K562 (cell line): ENCODE results near the gene ASPHD2. TPM values are rescaled to one million over a fixed set of nuclear protein-coding genes. Genes with fewer than 3 reads are reported as not detected.

Experiments used
- ARNT ChIP-seq, 2 experiments: fragments of 450-650 bp; IDR thresholded peaks; 2 replicates each; pipeline ENCODE4 v1.6.1; 2016; ENCODE audit warnings: mild to moderate bottlenecking in 1 of 2
- COPS2 ChIP-seq: fragments of 450-650 bp; conservative IDR thresholded peaks from 2 replicates; pipeline ENCODE4 v1.6.1; 2016; ENCODE audit warnings: mild to moderate bottlenecking, moderate library complexity
- FOXM1 ChIP-seq, 2 experiments: fragments of 450-650 bp in 1 of 2; sonication (generic) in 1 of 2; formaldehyde crosslinking in 1 of 2; IDR thresholded peaks; 2 replicates each; pipeline versions ENCODE4 v1.6.1 to v1.9.0; 2017 to 2022; ENCODE audit warnings: low read depth in 2 of 2, mild to moderate bottlenecking in 2 of 2, missing genetic modification reagents in 1 of 2, moderate library complexity in 1 of 2
- GATAD2B ChIP-seq: fragments of 450-650 bp; IDR thresholded peaks from 2 replicates; pipeline ENCODE4 v1.6.1; 2017; ENCODE audit warnings: mild to moderate bottlenecking, borderline replicate concordance
- KDM4B ChIP-seq, 2 experiments: fragments of 450-650 bp in 1 of 2; sonication (generic) in 1 of 2; IDR thresholded peaks; 2 replicates each; pipeline ENCODE4 v1.6.1; 2016 to 2017; ENCODE audit warnings: borderline replicate concordance in 2 of 2, antibody characterized with exemption in 1 of 2, low read depth in 1 of 2, mild to moderate bottlenecking in 1 of 2
- MAFF ChIP-seq: IDR thresholded peaks from 2 replicates; pipeline ENCODE4 v1.6.1; 2012; ENCODE audit warnings: low read length, improper control_type of control experiment
- MAFG ChIP-seq: fragments of 450-650 bp; conservative IDR thresholded peaks from 2 replicates; pipeline ENCODE4 v1.6.1; 2016; ENCODE audit warnings: missing genetic modification characterization, missing compliant biosample characterization
- MCM7 ChIP-seq, 2 experiments: fragments of 450-650 bp; IDR thresholded peaks; 2 replicates each; pipeline ENCODE4 v1.6.1; 2016 to 2018
- PRMT5 ChIP-seq: sonication (generic); formaldehyde crosslinking; IDR thresholded peaks from 2 replicates; pipeline ENCODE4 v1.5.0; 2020; ENCODE audit warnings: missing genetic modification reagents
- RFX5 ChIP-seq: IDR thresholded peaks from 2 replicates; pipeline ENCODE4 v1.6.1; 2011; ENCODE audit warnings: low read depth, mild to moderate bottlenecking, improper control_type of control experiment, low read length
- SRF ChIP-seq, 2 experiments: fragments of 250-450, 450-650 bp in 1 of 2; sonication (Bioruptor Pico) in 1 of 2; sonication (generic) in 1 of 2; formaldehyde crosslinking; IDR thresholded peaks; 2 replicates each; pipeline versions ENCODE4 v1.5.0 to v1.5.1; 2020 to 2022; ENCODE audit warnings: mild to moderate bottlenecking in 1 of 2, missing genetic modification reagents in 1 of 2
- ZBTB33 ChIP-seq: sonication (generic); formaldehyde crosslinking; IDR thresholded peaks from 2 replicates; pipeline ENCODE4 v1.8.1; 2023; ENCODE audit warnings: mild to moderate bottlenecking, missing genetic modification reagents
- ZNF316 ChIP-seq: fragments of 450-650 bp; IDR thresholded peaks from 2 replicates; pipeline ENCODE4 v1.6.1; 2016
- ZNF695 ChIP-seq: fragments of 450-650 bp; formaldehyde crosslinking; IDR thresholded peaks from 2 replicates; pipeline ENCODE4 v1.4.0; 2020; ENCODE audit warnings: mild to moderate bottlenecking, moderate library complexity
- ZNF740 ChIP-seq, 3 experiments: fragments of 200-800 bp in 1 of 3; sonication (Bioruptor generic) in 1 of 3; sonication (generic) in 1 of 3; formaldehyde crosslinking in 1 of 3; IDR thresholded peaks; 2 replicates each; pipeline versions ENCODE4 v1.6.1 to v1.8.0; 2016 to 2022; ENCODE audit warnings: mild to moderate bottlenecking in 2 of 3, missing compliant biosample characterization in 2 of 3, missing genetic modification characterization in 2 of 3, missing genetic modification reagents in 1 of 3
- polyA plus RNA-seq, 8 experiments: library from polyadenylated mRNA; depleted of rRNA in 4 of 8; stranded (reverse) in 5 of 8; unstranded in 3 of 8; fragments of >200 nt; fragmentation: Nextera tagmentation in 2 of 8; fragmentation: Illumina TruSeq in 1 of 8; extraction: Ambion mirVana in 2 of 8; extraction: Trizol in 1 of 8; gene quantifications; 2 replicates each; pipeline versions ENCODE4 v1.2.1 to v1.2.3, GENCODE V29; 2011 to 2014; ENCODE audit warnings: inconsistent platforms in 1 of 8, missing spikeins in 1 of 8
- total RNA-seq, 7 experiments: library from RNA; depleted of rRNA in 6 of 7; stranded (reverse); fragments of >200 nt in 6 of 7; fragmentation: Illumina TruSeq in 2 of 7; extraction: Trizol in 2 of 7; gene quantifications; 2 replicates each; pipeline versions ENCODE4 v1.2.1 to v1.2.3, GENCODE V29; 2011 to 2021; ENCODE audit warnings: low replicate concordance in 1 of 7
- TF ChIP-seq, protein P1 (sequence below): fragments of 250-450 bp; sonication (Bioruptor Pico); IDR thresholded peaks from 2 replicates; pipeline ENCODE4 v1.9.0; 2021; ENCODE audit warnings: mild to moderate bottlenecking, inconsistent platforms
- TF ChIP-seq, protein P2 (sequence below), 2 experiments: fragments of 450-650 bp in 1 of 2; sonication (generic) in 1 of 2; formaldehyde crosslinking in 1 of 2; IDR thresholded peaks in 1 of 2; conservative IDR thresholded peaks in 1 of 2; 2 replicates each; pipeline versions ENCODE4 v1.6.1 to v1.8.1; 2016 to 2023; ENCODE audit warnings: mild to moderate bottlenecking in 2 of 2, moderate library complexity in 2 of 2, inconsistent platforms in 1 of 2, missing genetic modification reagents in 1 of 2
- TF ChIP-seq, protein P3 (sequence below): fragments of 250-450 bp; sonication (Bioruptor Pico); IDR thresholded peaks from 2 replicates; pipeline ENCODE4 v1.8.0; 2021; ENCODE audit warnings: borderline replicate concordance, mild to moderate bottlenecking, moderate library complexity; ENCODE audit not compliant: poor library complexity, severe bottlenecking

Gene ASPHD2
- total and polyA plus RNA-seq, 9 of the 15 experiments (the other 6 are each of a cell fraction or from before 2014, with no cell fraction given) = 0.18 to 0.64 (median 0.36) TPM

GRCh38 chr22:26483439-26484359 is 54.6 kb downstream of the ASPHD2 start, which contains the start of the genes HPS4 and SRRD (continued):
- TF ChIP-seq ZNF695 (CRISPR knock-in tag) (no peak), ZNF740 (CRISPR knock-in tag; IDR thresholded peaks at IDR 0.05) (peak; percentile 84), ZNF740 (tag; IDR thresholded peaks at IDR 0.05) (no peak), MCM7 (IDR thresholded peaks at IDR 0.05) (no peak), ZBTB33 (no peak), PRMT5 (CRISPR knock-in tag) (no peak), FOXM1 (IDR thresholded peaks at IDR 0.05; ENCODE audit: low read depth) (no peak), FOXM1 (CRISPR knock-in tag; IDR thresholded peaks at IDR 0.05; ENCODE audit: low read depth) (no peak), RFX5 (no peak), KDM4B (IDR thresholded peaks at IDR 0.05; ENCODE audit: borderline replicate concordance in 2 of 2, low read depth in 1 of 2) (peak in 1 of 2 experiments; percentile 50; a peak in 1 of 4 replicates), COPS2 (no peak), MAFF (no peak), ARNT (IDR thresholded peaks at IDR 0.05) (peak; percentile 50 to 61; a peak in 2 of 4 replicates), GATAD2B (0 out of 2 replicates have a peak, but pooled peaks have one; percentile 40), MAFG (tag) (no peak), SRF (CRISPR knock-in tag; IDR thresholded peaks at IDR 0.05) (no peak), ZNF316 (no peak)
- TF ChIP-seq, protein P1, sequence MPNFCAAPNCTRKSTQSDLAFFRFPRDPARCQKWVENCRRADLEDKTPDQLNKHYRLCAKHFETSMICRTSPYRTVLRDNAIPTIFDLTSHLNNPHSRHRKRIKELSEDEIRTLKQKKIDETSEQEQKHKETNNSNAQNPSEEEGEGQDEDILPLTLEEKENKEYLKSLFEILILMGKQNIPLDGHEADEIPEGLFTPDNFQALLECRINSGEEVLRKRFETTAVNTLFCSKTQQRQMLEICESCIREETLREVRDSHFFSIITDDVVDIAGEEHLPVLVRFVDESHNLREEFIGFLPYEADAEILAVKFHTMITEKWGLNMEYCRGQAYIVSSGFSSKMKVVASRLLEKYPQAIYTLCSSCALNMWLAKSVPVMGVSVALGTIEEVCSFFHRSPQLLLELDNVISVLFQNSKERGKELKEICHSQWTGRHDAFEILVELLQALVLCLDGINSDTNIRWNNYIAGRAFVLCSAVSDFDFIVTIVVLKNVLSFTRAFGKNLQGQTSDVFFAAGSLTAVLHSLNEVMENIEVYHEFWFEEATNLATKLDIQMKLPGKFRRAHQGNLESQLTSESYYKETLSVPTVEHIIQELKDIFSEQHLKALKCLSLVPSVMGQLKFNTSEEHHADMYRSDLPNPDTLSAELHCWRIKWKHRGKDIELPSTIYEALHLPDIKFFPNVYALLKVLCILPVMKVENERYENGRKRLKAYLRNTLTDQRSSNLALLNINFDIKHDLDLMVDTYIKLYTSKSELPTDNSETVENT (CRISPR knock-in tag) = no peak
- TF ChIP-seq, protein P2, sequence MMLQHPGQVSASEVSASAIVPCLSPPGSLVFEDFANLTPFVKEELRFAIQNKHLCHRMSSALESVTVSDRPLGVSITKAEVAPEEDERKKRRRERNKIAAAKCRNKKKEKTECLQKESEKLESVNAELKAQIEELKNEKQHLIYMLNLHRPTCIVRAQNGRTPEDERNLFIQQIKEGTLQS (IDR thresholded peaks at IDR 0.05) = peak; percentile 42; the same call in 1 of the 2 replicates
- TF ChIP-seq, protein P2 (CRISPR knock-in tag; conservative IDR thresholded peaks at IDR 0.05) = no peak
- TF ChIP-seq, protein P3, sequence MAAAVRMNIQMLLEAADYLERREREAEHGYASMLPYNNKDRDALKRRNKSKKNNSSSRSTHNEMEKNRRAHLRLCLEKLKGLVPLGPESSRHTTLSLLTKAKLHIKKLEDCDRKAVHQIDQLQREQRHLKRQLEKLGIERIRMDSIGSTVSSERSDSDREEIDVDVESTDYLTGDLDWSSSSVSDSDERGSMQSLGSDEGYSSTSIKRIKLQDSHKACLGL (CRISPR knock-in tag) = peak; percentile 75
